Measurements from ENCODE around the gene STIM2.

STIM2 gene

GRCh38 chr4:27010334-27010940 lies 149.8 kb downstream of the STIM2 start:
- Histone ChIP-seq H3K9me3 (ENCODE audit: control insufficient read depth, insufficient read depth, low read length) (no peaks in the 10 kb centered on the region), H3K27me3 (ENCODE audit: control insufficient read depth, insufficient read depth, low read length) (no peaks in the 10 kb centered on the region), H3K27ac (ENCODE audit: low read depth, low read length) (no peak overlapping the region), H3K4me1 (ENCODE audit: control insufficient read depth, insufficient read depth, low read length) (no peaks in the 10 kb centered on the region), H3K9ac (ENCODE audit: low read depth, low read length) (no peak overlapping the region), H3K36me3 (ENCODE audit: control insufficient read depth, insufficient read depth, low read length) (0 out of 2 replicates have a peak, but pooled peaks cover 5% of the 10 kb centered on the region), H3K4me3 (ENCODE audit: low read depth, low read length) (no peak overlapping the region)

- 0 out of 2 replicates have a peak, but pooled peaks cover 5% of the 10 kb centered on the region for H3K36me3 ChIP-seq (ENCODE audit: control insufficient read depth, insufficient read depth, low read length)
Measured at GRCh38 chr4:27011401-27011800, 150.8 kb downstream of the STIM2 start.

GRCh38 chr4:27013012-27013411 lies 152.4 kb downstream of the STIM2 start:
- Histone ChIP-seq H3K4me3 (ENCODE audit: low read depth, low read length) (no peak overlapping the region), H3K36me3 (ENCODE audit: control insufficient read depth, insufficient read depth, low read length) (peaks cover 5% of the 10 kb centered on the region; the same call in 1 of the 2 replicates), H3K9ac (ENCODE audit: low read depth, low read length) (no peak overlapping the region), H3K27ac (ENCODE audit: low read depth, low read length) (no peak overlapping the region), H3K9me3 (ENCODE audit: control insufficient read depth, insufficient read depth, low read length) (no peaks in the 10 kb centered on the region), H3K4me1 (ENCODE audit: control insufficient read depth, insufficient read depth, low read length) (peaks cover 13% of the 10 kb centered on the region), H3K27me3 (ENCODE audit: control insufficient read depth, insufficient read depth, low read length) (no peaks in the 10 kb centered on the region)

More at GRCh38 chr4:27011401-27011800, 150.8 kb downstream of the STIM2 start:
- Histone ChIP-seq H3K9me3 (ENCODE audit: control insufficient read depth, insufficient read depth, low read length) (no peaks in the 10 kb centered on the region), H3K9ac (ENCODE audit: low read depth, low read length) (no peak overlapping the region), H3K27ac (ENCODE audit: low read depth, low read length) (no peak overlapping the region), H3K4me3 (ENCODE audit: low read depth, low read length) (no peak overlapping the region), H3K27me3 (ENCODE audit: control insufficient read depth, insufficient read depth, low read length) (no peaks in the 10 kb centered on the region), H3K4me1 (ENCODE audit: control insufficient read depth, insufficient read depth, low read length) (peaks cover 6% of the 10 kb centered on the region)

GRCh38 chr4:27016551-27016950 lies 155.9 kb downstream of the STIM2 start:
- H3K27me3 ChIP-seq (ENCODE audit: control insufficient read depth, insufficient read depth, low read length) = no peaks in the 10 kb centered on the region
- no peak overlapping the region for H3K27ac ChIP-seq (ENCODE audit: low read depth, low read length)
- H3K4me1 ChIP-seq (ENCODE audit: control insufficient read depth, insufficient read depth, low read length) = peaks cover 13% of the 10 kb centered on the region
- H3K36me3 ChIP-seq (ENCODE audit: control insufficient read depth, insufficient read depth, low read length) = peaks cover 3% of the 10 kb centered on the region
- H3K9me3 ChIP-seq (ENCODE audit: control insufficient read depth, insufficient read depth, low read length) = no peaks in the 10 kb centered on the region
- no peak overlapping the region for H3K4me3 ChIP-seq (ENCODE audit: low read depth, low read length)
- no peak overlapping the region for H3K9ac ChIP-seq (ENCODE audit: low read depth, low read length)

- Histone ChIP-seq H3K4me3 (ENCODE audit: low read depth, low read length) (no peak overlapping the region), H3K4me1 (ENCODE audit: control insufficient read depth, insufficient read depth, low read length) (peaks cover 13% of the 10 kb centered on the region), H3K9ac (ENCODE audit: low read depth, low read length) (no peak overlapping the region), H3K27ac (ENCODE audit: low read depth, low read length) (no peak overlapping the region), H3K9me3 (ENCODE audit: control insufficient read depth, insufficient read depth, low read length) (no peaks in the 10 kb centered on the region), H3K36me3 (ENCODE audit: control insufficient read depth, insufficient read depth, low read length) (peaks cover 3% of the 10 kb centered on the region), H3K27me3 (ENCODE audit: control insufficient read depth, insufficient read depth, low read length) (no peaks in the 10 kb centered on the region)
Measured at GRCh38 chr4:27017623-27018022, 157.0 kb downstream of the STIM2 start.

GRCh38 chr4:27018076-27018475 lies 157.4 kb downstream of the STIM2 start:
- H3K4me1 ChIP-seq (ENCODE audit: control insufficient read depth, insufficient read depth, low read length) = peaks cover 13% of the 10 kb centered on the region
- no peak overlapping the region for H3K9ac ChIP-seq (ENCODE audit: low read depth, low read length)
- no peak overlapping the region for H3K4me3 ChIP-seq (ENCODE audit: low read depth, low read length)
- no peak overlapping the region for H3K27ac ChIP-seq (ENCODE audit: low read depth, low read length)
- no peaks in the 10 kb centered on the region for H3K27me3 ChIP-seq (ENCODE audit: control insufficient read depth, insufficient read depth, low read length)
- H3K9me3 ChIP-seq (ENCODE audit: control insufficient read depth, insufficient read depth, low read length) = no peaks in the 10 kb centered on the region
- peaks cover 3% of the 10 kb centered on the region for H3K36me3 ChIP-seq (ENCODE audit: control insufficient read depth, insufficient read depth, low read length)

- Histone ChIP-seq H3K9me3 (ENCODE audit: control insufficient read depth, insufficient read depth, low read length) (no peaks in the 10 kb centered on the region), H3K9ac (ENCODE audit: low read depth, low read length) (no peak overlapping the region), H3K27me3 (ENCODE audit: control insufficient read depth, insufficient read depth, low read length) (no peaks in the 10 kb centered on the region), H3K27ac (ENCODE audit: low read depth, low read length) (no peak overlapping the region), H3K36me3 (ENCODE audit: control insufficient read depth, insufficient read depth, low read length) (peaks cover 3% of the 10 kb centered on the region), H3K4me1 (ENCODE audit: control insufficient read depth, insufficient read depth, low read length) (peaks cover 13% of the 10 kb centered on the region), H3K4me3 (ENCODE audit: low read depth, low read length) (no peak overlapping the region)
Measured at GRCh38 chr4:27018910-27019309, 158.3 kb downstream of the STIM2 start.

GRCh38 chr4:27019766-27020165 lies 159.1 kb downstream of the STIM2 start:
- H3K27me3 ChIP-seq (ENCODE audit: control insufficient read depth, insufficient read depth, low read length) = no peaks in the 10 kb centered on the region
- H3K27ac ChIP-seq (ENCODE audit: low read depth, low read length) = no peak overlapping the region
- H3K9ac ChIP-seq (ENCODE audit: low read depth, low read length) = no peak overlapping the region
- no peaks in the 10 kb centered on the region for H3K9me3 ChIP-seq (ENCODE audit: control insufficient read depth, insufficient read depth, low read length)
- peaks cover 13% of the 10 kb centered on the region for H3K4me1 ChIP-seq (ENCODE audit: control insufficient read depth, insufficient read depth, low read length)
- H3K36me3 ChIP-seq (ENCODE audit: control insufficient read depth, insufficient read depth, low read length) = peaks cover 3% of the 10 kb centered on the region
- H3K4me3 ChIP-seq (ENCODE audit: low read depth, low read length) = no peak overlapping the region

- no peak overlapping the region for H3K4me3 ChIP-seq (ENCODE audit: low read depth, low read length)
- no peak overlapping the region for H3K27ac ChIP-seq (ENCODE audit: low read depth, low read length)
- no peak overlapping the region for H3K9ac ChIP-seq (ENCODE audit: low read depth, low read length)
- H3K4me1 ChIP-seq (ENCODE audit: control insufficient read depth, insufficient read depth, low read length) = peaks cover 13% of the 10 kb centered on the region
- H3K27me3 ChIP-seq (ENCODE audit: control insufficient read depth, insufficient read depth, low read length) = no peaks in the 10 kb centered on the region
- H3K36me3 ChIP-seq (ENCODE audit: control insufficient read depth, insufficient read depth, low read length) = peaks cover 3% of the 10 kb centered on the region
- no peaks in the 10 kb centered on the region for H3K9me3 ChIP-seq (ENCODE audit: control insufficient read depth, insufficient read depth, low read length)
Measured at GRCh38 chr4:27020203-27020602, 159.6 kb downstream of the STIM2 start.

- no peak overlapping the region for H3K27ac ChIP-seq (ENCODE audit: low read depth, low read length)
- no peaks in the 10 kb centered on the region for H3K9me3 ChIP-seq (ENCODE audit: control insufficient read depth, insufficient read depth, low read length)
- no peak overlapping the region for H3K9ac ChIP-seq (ENCODE audit: low read depth, low read length)
- H3K36me3 ChIP-seq (ENCODE audit: control insufficient read depth, insufficient read depth, low read length) = peaks cover 3% of the 10 kb centered on the region
- H3K4me1 ChIP-seq (ENCODE audit: control insufficient read depth, insufficient read depth, low read length) = peaks cover 13% of the 10 kb centered on the region
- H3K27me3 ChIP-seq (ENCODE audit: control insufficient read depth, insufficient read depth, low read length) = no peaks in the 10 kb centered on the region
- no peak overlapping the region for H3K4me3 ChIP-seq (ENCODE audit: low read depth, low read length)
Measured at GRCh38 chr4:27020603-27021002, 160.0 kb downstream of the STIM2 start.

- no peak overlapping the region for H3K9ac ChIP-seq (ENCODE audit: low read depth, low read length)
- H3K27me3 ChIP-seq (ENCODE audit: control insufficient read depth, insufficient read depth, low read length) = no peaks in the 10 kb centered on the region
- no peak overlapping the region for H3K4me3 ChIP-seq (ENCODE audit: low read depth, low read length)
- no peaks in the 10 kb centered on the region for H3K4me1 ChIP-seq (ENCODE audit: control insufficient read depth, insufficient read depth, low read length)
- H3K36me3 ChIP-seq (ENCODE audit: control insufficient read depth, insufficient read depth, low read length) = peaks cover 3% of the 10 kb centered on the region
- no peaks in the 10 kb centered on the region for H3K9me3 ChIP-seq (ENCODE audit: control insufficient read depth, insufficient read depth, low read length)
- H3K27ac ChIP-seq (ENCODE audit: low read depth, low read length) = no peak overlapping the region
Measured at GRCh38 chr4:27022963-27023362, 162.3 kb downstream of the STIM2 start.

Data from HUES48 (cell line).